GM21390 (cell line): ENCODE results near the gene PSMB11.
"Not testable (repeated sequence)": the region's sequence is repeated elsewhere in the genome, so short reads cannot be mapped to it uniquely, and the experiment has no call there.

Source experiments
- ATAC-seq: cut with Tn5 transposase; IDR thresholded peaks from one replicate; pipeline ENCODE4 v1.9.1; 2021; ENCODE audit not compliant: unreplicated experiment

Gene PSMB11, protein sequence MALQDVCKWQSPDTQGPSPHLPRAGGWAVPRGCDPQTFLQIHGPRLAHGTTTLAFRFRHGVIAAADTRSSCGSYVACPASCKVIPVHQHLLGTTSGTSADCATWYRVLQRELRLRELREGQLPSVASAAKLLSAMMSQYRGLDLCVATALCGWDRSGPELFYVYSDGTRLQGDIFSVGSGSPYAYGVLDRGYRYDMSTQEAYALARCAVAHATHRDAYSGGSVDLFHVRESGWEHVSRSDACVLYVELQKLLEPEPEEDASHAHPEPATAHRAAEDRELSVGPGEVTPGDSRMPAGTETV

GRCh38 chr14:23042162-23042965, at the start of gene PSMB11:
Gene PSMB11, plus strand, starts transcription at chr14:23042212. Its CDS starts 14 bp downstream, at chr14:23042226.
- ATAC-seq: no peak

- ATAC-seq: no peak
These were observed 48.5 kb upstream of the PSMB11 start for GRCh38 chr14:22993517-22993916.

DNA sequence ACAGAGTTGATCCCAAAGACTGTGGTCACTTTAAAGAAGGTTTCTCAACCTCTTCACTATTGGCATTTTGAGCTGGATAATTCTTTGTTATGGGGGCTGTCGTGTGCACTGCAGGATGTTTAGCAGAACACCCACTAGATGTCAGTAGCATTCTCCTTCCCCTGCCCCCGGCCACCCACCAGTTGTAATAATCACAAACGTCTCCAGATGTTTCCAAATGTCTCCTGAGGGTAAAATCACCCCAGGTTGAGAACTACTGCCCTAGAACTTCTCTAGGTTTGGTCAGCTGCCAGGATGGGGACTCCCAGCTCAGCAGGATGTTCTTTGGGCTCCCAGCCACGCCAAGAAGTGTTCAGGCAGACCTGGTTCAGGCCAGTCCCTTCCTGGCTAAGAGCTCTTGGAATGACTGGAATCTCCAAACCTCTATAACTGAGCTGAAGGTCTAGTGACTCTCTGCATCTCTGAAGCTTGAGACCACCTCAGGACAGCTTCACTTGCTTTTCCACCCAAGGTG, 47.2 kb upstream of the PSMB11 start:
- no peak for ATAC-seq

GRCh38 chr14:22995889-22996625, 46.0 kb upstream of the PSMB11 start:
- no peak for ATAC-seq

GRCh38 chr14:22996768-22997654, 45.0 kb upstream of the PSMB11 start:
- no peak for ATAC-seq

DNA sequence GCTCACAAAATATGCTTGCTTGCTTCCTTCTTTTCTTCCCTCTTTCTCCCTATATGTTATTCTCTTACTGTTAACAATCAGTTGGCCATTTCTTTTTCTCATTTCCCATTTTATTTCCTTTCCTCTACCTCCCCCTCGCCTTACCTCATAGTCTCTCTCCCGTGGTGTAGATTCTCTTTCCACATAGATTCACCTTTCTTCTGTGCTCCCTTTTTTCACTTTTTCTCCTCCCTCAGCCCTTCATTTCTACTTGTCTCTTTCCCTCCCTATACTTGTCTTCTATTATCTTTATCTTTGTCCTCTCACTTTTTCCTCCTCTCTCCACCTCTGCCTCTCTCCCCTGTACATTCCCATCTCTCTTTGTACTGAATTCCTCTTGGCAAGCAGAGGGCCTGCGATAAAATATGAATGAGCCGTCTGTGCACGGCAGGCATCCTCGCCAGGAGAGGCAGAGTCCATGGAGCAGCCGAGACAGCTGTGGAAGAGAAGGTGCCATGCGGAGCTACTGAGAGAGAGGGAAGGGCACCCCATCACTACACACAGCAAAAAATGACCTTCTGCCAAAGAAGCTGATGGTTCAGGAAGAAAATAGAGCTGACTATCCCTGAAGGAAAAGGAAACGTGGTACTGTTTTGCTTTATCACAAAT, 44.2 kb upstream of the PSMB11 start:
- no peak for ATAC-seq

DNA sequence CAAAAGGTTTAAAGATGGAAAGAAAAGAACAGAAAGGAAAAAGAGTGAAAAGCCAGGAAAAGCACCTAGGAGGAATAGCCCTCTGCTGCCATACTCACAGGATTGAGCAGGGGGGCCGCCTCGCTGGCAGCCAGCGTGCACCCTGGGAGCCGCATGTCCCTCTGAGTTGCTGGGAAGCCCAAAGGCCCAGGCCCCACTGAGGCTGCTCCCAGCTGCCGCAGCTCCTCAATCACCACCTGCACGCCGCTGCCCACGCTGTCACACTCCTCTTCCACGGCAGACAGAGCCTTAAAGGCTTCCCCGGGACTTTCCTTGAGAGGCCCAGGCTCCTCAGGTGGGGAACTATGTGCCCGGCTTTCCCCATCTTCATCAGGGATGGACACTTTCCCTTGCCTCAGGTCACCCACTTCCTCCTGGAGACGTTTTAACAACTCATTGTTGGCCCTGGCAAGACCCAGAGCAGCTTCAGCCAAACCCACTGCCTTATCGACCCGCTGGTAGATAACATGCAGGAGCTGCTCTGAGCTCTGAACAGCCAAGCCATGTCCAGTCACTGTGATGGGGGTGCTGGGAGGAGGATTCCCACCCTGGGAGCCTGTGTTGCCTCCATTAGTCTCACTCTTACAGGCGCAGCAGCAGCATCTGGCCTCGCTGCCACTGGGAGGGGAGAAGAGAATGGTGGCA, 43.5 kb upstream of the PSMB11 start:
- no peak for ATAC-seq

- no peak for ATAC-seq
These were observed 41.2 kb upstream of the PSMB11 start for GRCh38 chr14:23000860-23001259.

DNA sequence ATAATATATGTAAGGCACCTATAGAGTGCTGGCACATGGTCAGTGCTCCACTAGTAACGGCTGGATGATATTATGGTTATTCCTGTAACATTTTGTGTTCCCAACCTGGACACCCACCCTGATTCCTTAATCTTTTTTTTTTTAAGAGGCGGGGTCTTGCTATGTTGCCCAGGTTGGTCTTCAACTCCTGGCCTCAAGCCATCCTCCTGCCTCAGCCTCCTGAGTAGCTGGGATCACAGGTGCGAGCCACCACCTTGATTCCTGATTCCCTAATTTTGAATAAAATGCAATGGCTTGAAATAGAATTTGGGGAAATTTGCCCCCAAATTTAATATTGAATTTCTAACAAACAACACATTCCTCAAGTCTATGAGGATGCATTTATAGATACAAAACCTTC, 39.4 kb upstream of the PSMB11 start:
- no peak for ATAC-seq

DNA sequence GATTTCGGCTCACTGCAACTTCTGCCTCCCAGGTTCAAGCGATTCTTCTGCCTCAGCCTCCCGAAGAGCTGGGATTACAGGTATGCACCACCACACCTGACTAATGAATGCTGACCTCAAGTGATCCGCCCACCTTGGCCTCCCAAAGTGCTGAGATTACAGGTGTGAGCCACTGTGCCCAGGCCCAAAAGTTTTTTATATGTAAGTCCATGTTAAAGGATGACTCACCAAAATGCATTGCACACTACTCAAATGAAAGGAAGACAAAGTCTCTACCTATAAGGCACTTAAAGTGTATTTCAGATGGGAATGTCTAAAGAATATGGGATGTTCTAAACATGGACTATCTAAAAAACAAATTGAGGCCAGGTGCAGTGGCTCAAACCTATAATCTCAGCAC, 37.7 kb upstream of the PSMB11 start:
- not testable (repeated sequence) for ATAC-seq

- ATAC-seq: no peak
These were observed 36.4 kb upstream of the PSMB11 start for GRCh38 chr14:23005451-23006187.

- no peak for ATAC-seq
These were observed 35.9 kb upstream of the PSMB11 start for GRCh38 chr14:23006188-23006534.

GRCh38 chr14:23006544-23007419, 35.2 kb upstream of the PSMB11 start:
- ATAC-seq: peak; percentile 89

- no peak for ATAC-seq
These were observed 33.2 kb upstream of the PSMB11 start for GRCh38 chr14:23008831-23009230.

GRCh38 chr14:23009483-23009938, 32.5 kb upstream of the PSMB11 start:
- ATAC-seq: no peak

GRCh38 chr14:23009939-23010726, 31.9 kb upstream of the PSMB11 start, which contains the start of gene C14orf93:
Gene C14orf93, minus strand, starts transcription at chr14:23010143. Its CDS starts 11,120 bp downstream, at chr14:22999023.
- no peak for ATAC-seq
